A673 (cell line): ENCODE measurements around the gene FAM13C. TPM values are rescaled to one million over a fixed set of nuclear protein-coding genes. Genes with fewer than 3 reads are reported as not detected.
A peak's percentile ranks its signal among the peaks of the same experiment; 100 is the strongest.

Source experiments
- BruUV-seq: library from RNA; stranded (reverse); fragments of 400-500 nt; replicated peaks from 2 replicates; lab custom pipeline; 2021; lab: Mats Ljungman, UMichigan
- CTCF ChIA-PET: fragments of 300-600 bp; sonication (Branson Sonifier 250); formaldehyde crosslinking; loops from one replicate; lab custom pipeline; 2022; ENCODE audit warnings: antibody characterized with exemption; lab: Charles Lee
- POLR2A ChIA-PET: fragments of 300-600 bp; sonication (Branson Sonifier 250); formaldehyde crosslinking; loops from one replicate; lab custom pipeline; 2022; ENCODE audit warnings: antibody characterized with exemption; ENCODE audit not compliant: low non-redundant PET; lab: Charles Lee
- DNase-seq: peaks from one replicate; pipeline ENCODE4 v3.0.0-alpha.2; 2015; ENCODE audit warnings: low spot score
- H3K27ac ChIP-seq: fragments of 200-600 bp; sonication (generic); 2 replicates; pipeline ENCODE4 v1.5.1; 2016; ENCODE audit warnings: mixed run types, low read depth, mild to moderate bottlenecking, mixed read lengths, antibody characterized with exemption, low read length; ENCODE audit not compliant: poor library complexity, severe bottlenecking
- H3K27me3 ChIP-seq: fragments of 200-600 bp; sonication (generic); replicated peaks from 2 replicates; pipeline ENCODE4 v1.6.1; 2017; ENCODE audit warnings: mixed run types, low read depth, mild to moderate bottlenecking, mixed read lengths, antibody characterized with exemption, low read length; ENCODE audit not compliant: insufficient read depth, poor library complexity
- H3K36me3 ChIP-seq: fragments of 200-600 bp; sonication (generic); 2 replicates; pipeline ENCODE4 v1.6.1; 2016; ENCODE audit warnings: mixed run types, mild to moderate bottlenecking, mixed read lengths, antibody characterized with exemption, low read length; ENCODE audit not compliant: insufficient read depth, poor library complexity, severe bottlenecking
- H3K4me1 ChIP-seq: fragments of 200-600 bp; sonication (generic); 2 replicates; pipeline ENCODE4 v1.6.1; 2017; ENCODE audit warnings: mixed run types, mild to moderate bottlenecking, mixed read lengths, antibody characterized with exemption, low read length; ENCODE audit not compliant: insufficient read depth, poor library complexity, severe bottlenecking
- H3K4me3 ChIP-seq: fragments of 200-600 bp; sonication (generic); 2 replicates; pipeline ENCODE4 v1.5.1; 2016; ENCODE audit warnings: low read depth, mixed run types, mild to moderate bottlenecking, mixed read lengths, low read length; ENCODE audit not compliant: poor library complexity, severe bottlenecking
- H3K9me3 ChIP-seq: fragments of 200-600 bp; sonication (generic); 2 replicates; pipeline ENCODE4 v1.6.1; 2016; ENCODE audit warnings: mixed run types, low read depth, mild to moderate bottlenecking, mixed read lengths, antibody characterized with exemption, low read length; ENCODE audit not compliant: poor library complexity, severe bottlenecking
- CTCF ChIP-seq: fragments of 300-800, 200-600 bp; sonication (generic); conservative IDR thresholded peaks from 2 replicates; pipeline ENCODE4 v1.5.1; 2017; ENCODE audit warnings: low read depth, mild to moderate bottlenecking, antibody characterized with exemption, low read length, moderate library complexity, mixed read lengths
- EZH2 ChIP-seq: fragments of 200-600 bp; sonication (generic); IDR thresholded peaks from 2 replicates; pipeline ENCODE4 v1.6.1; 2017; ENCODE audit warnings: borderline replicate concordance, low read depth, mild to moderate bottlenecking, mixed read lengths, antibody characterized with exemption, low read length; ENCODE audit not compliant: poor library complexity, severe bottlenecking
- intact Hi-C: fragments of 100-400 bp; cut with micrococcal nuclease; formaldehyde crosslinking; loops from one replicate; pipeline ENCODE4 v1.10.0; 2022; ENCODE audit not compliant: unreplicated experiment
- total RNA-seq: library from RNA; stranded (reverse); gene quantifications from 2 replicates; pipeline ENCODE4 v1.2.3, GENCODE V29; 2021

The FAM13C gene
- total RNA-seq, 1 experiment from 2014 or later: 21.2 TPM

- TF ChIP-seq EZH2 (no peak), CTCF (no peak)
- Histone ChIP-seq H3K36me3 (no peaks in the 10 kb centered on the region), H3K27me3 (no peaks in the 10 kb centered on the region), H3K9me3 (no peaks in the 10 kb centered on the region), H3K27ac (no peak overlapping the region), H3K4me3 (no peak overlapping the region), H3K4me1 (peaks cover 14% of the 10 kb centered on the region)
- POLR2A ChIA-PET: no interaction called here
- intact Hi-C loops: no loop called here
- no TSS peak for BruUV-seq
- no peak for DNase-seq
- CTCF ChIA-PET: interaction anchor here (0.6 kb wide), 1 partner anchor 260 kb away, joined by 3 read pairs; no protein-coding TSS in a partner anchor
These were observed 42.0 kb downstream of the FAM13C start for GRCh38 chr10:59320355-59320754.

- ChIA-PET POLR2A (no interaction called here), CTCF (interaction anchor here (0.6 kb wide), 1 partner anchor 261 kb away, joined by 3 read pairs; no protein-coding TSS in a partner anchor)
- BruUV-seq: no TSS peak
- TF ChIP-seq EZH2 (no peak), CTCF (no peak)
- H3K36me3 ChIP-seq: no peaks in the 10 kb centered on the region
- no peaks in the 10 kb centered on the region for H3K9me3 ChIP-seq
- H3K27ac ChIP-seq: no peak overlapping the region
- H3K4me1 ChIP-seq: peaks cover 14% of the 10 kb centered on the region
- intact Hi-C loops: no loop called here
- no peaks in the 10 kb centered on the region for H3K27me3 ChIP-seq
- H3K4me3 ChIP-seq: no peak overlapping the region
- peak; percentile 44 for DNase-seq
These were observed 42.5 kb downstream of the FAM13C start for GRCh38 chr10:59319854-59320253.

GRCh38 chr10:59317066-59317465 lies 45.3 kb downstream of the FAM13C start:
- BruUV-seq: no TSS peak
- Histone ChIP-seq H3K4me3 (no peak overlapping the region), H3K4me1 (peaks cover 14% of the 10 kb centered on the region), H3K36me3 (no peaks in the 10 kb centered on the region), H3K9me3 (no peaks in the 10 kb centered on the region), H3K27me3 (no peaks in the 10 kb centered on the region), H3K27ac (no peak overlapping the region)
- intact Hi-C loops: no loop called here
- no peak for DNase-seq
- TF ChIP-seq CTCF: no peak
- ChIA-PET CTCF (no interaction called here), POLR2A (no interaction called here)
